LNCAP (cell line): ENCODE results near the gene GDF3.

Experiments
- CTCF ChIP-seq: fragments of 450-650 bp; IDR thresholded peaks from 2 replicates; pipeline ENCODE4 v1.5.1; 2017; ENCODE audit warnings: mild to moderate bottlenecking

The GDF3 gene

GRCh38 chr12:7695566-7696197 lies at the start of gene GDF3:
Gene GDF3 (minus strand): TSS chr12:7695775. CDS start chr12:7695728, 47 bp downstream.
- TF ChIP-seq CTCF = no peak

GRCh38 chr12:7732993-7733392 lies 37.4 kb upstream of the GDF3 start:
- TF ChIP-seq CTCF = no peak

- no peak for TF ChIP-seq CTCF
Measured at GRCh38 chr12:7731486-7731885, 35.9 kb upstream of the GDF3 start.

GRCh38 chr12:7729746-7730145 lies 34.2 kb upstream of the GDF3 start:
- no peak for TF ChIP-seq CTCF

GRCh38 chr12:7723926-7724325 lies 28.4 kb upstream of the GDF3 start:
- TF ChIP-seq CTCF = no peak

- TF ChIP-seq CTCF = no peak
Measured at GRCh38 chr12:7719946-7720730, 24.6 kb upstream of the GDF3 start.

- peak; percentile 50 for TF ChIP-seq CTCF
Measured at GRCh38 chr12:7716381-7716780, 20.8 kb upstream of the GDF3 start.
